HepG2 (cell line): ENCODE data around the gene NDUFB6. TPM values are rescaled to one million over a fixed set of nuclear protein-coding genes. Genes with fewer than 3 reads are reported as not detected.

ENCODE experiments used
- CSRNP1 ChIP-seq: sonication (generic); formaldehyde crosslinking; IDR thresholded peaks from 2 replicates; pipeline ENCODE4 v1.8.1; 2023; ENCODE audit warnings: mild to moderate bottlenecking, missing genetic modification reagents
- DPF2 ChIP-seq: sonication (generic); formaldehyde crosslinking; IDR thresholded peaks from 2 replicates; pipeline ENCODE4 v1.4.0; 2020; ENCODE audit warnings: mild to moderate bottlenecking, low read depth, missing genetic modification reagents, borderline replicate concordance
- ETV6 ChIP-seq: sonication (generic); formaldehyde crosslinking; conservative IDR thresholded peaks from 2 replicates; pipeline ENCODE4 v1.4.0; 2020; ENCODE audit warnings: missing genetic modification reagents
- MLXIP ChIP-seq: sonication (generic); formaldehyde crosslinking; IDR thresholded peaks from 2 replicates; pipeline ENCODE4 v1.9.0; 2021; ENCODE audit warnings: missing genetic modification reagents, borderline replicate concordance
- SETDB1 ChIP-seq: sonication (generic); formaldehyde crosslinking; IDR thresholded peaks from 2 replicates; pipeline ENCODE4 v1.5.1; 2020; ENCODE audit warnings: missing genetic modification reagents, mild to moderate bottlenecking, borderline replicate concordance
- SNAPC5 ChIP-seq: sonication (generic); formaldehyde crosslinking; IDR thresholded peaks from 2 replicates; pipeline ENCODE4 v1.8.1; 2023; ENCODE audit warnings: mild to moderate bottlenecking, missing genetic modification reagents, borderline replicate concordance
- STAG1 ChIP-seq: sonication (generic); formaldehyde crosslinking; IDR thresholded peaks from 2 replicates; pipeline ENCODE4 v1.4.0; 2020; ENCODE audit warnings: missing genetic modification reagents
- TEAD2 ChIP-seq: sonication (generic); formaldehyde crosslinking; IDR thresholded peaks from 2 replicates; pipeline ENCODE4 v1.9.0; 2021; ENCODE audit warnings: missing genetic modification reagents
- TEAD3 ChIP-seq: optimal IDR thresholded peaks from 2 replicates; pipeline ENCODE3; 2016; ENCODE audit warnings: borderline replicate concordance
- ZNF530 ChIP-seq: sonication (generic); formaldehyde crosslinking; IDR thresholded peaks from 2 replicates; pipeline ENCODE4 v1.5.0; 2020; ENCODE audit warnings: low read depth, mild to moderate bottlenecking, missing genetic modification reagents
- polyA plus RNA-seq, 8 experiments: library from polyadenylated mRNA; depleted of rRNA in 3 of 8; stranded (reverse) in 7 of 8; unstranded in 1 of 8; fragments of >200 nt; fragmentation: Illumina TruSeq in 4 of 8; extraction: Trizol in 4 of 8; gene quantifications; 2 replicates each; pipeline versions ENCODE4 v1.2.1 to v1.2.3, GENCODE V29; 2011 to 2016; ENCODE audit warnings: low read depth in 4 of 8, missing spikeins in 1 of 8, mixed read lengths in 1 of 8; ENCODE audit not compliant: insufficient read depth in 1 of 8
- total RNA-seq, 5 experiments: library from RNA; depleted of rRNA; stranded (reverse); fragments of >200 nt; fragmentation: Illumina TruSeq; extraction: Trizol; gene quantifications; 2 replicates each; pipeline ENCODE4 v1.2.3, GENCODE V29; 2016; ENCODE audit warnings: low read depth in 1 of 5

The NDUFB6 gene
- total and polyA plus RNA-seq, 2 of the 13 experiments (the other 11 are each of a cell fraction or from before 2014, with no cell fraction given) = 31.2 to 81.9 TPM

- TF ChIP-seq MLXIP (CRISPR knock-in tag) (no peak), TEAD2 (no peak), ZNF530 (CRISPR knock-in tag) (no peak), CSRNP1 (CRISPR knock-in tag) (no peak), ETV6 (CRISPR knock-in tag) (no peak), TEAD3 (CRISPR knock-in tag) (no peak), SETDB1 (no peak), SNAPC5 (CRISPR knock-in tag) (no peak), STAG1 (no peak), DPF2 (CRISPR knock-in tag) (no peak)
- TF ChIP-seq, all 625 proteins: peak for 0
Observed at GRCh38 chr9:32618261-32618660, 45.3 kb upstream of the NDUFB6 start (continued).
